ENCODE measurements around the gene NDFIP2.

DNA sequence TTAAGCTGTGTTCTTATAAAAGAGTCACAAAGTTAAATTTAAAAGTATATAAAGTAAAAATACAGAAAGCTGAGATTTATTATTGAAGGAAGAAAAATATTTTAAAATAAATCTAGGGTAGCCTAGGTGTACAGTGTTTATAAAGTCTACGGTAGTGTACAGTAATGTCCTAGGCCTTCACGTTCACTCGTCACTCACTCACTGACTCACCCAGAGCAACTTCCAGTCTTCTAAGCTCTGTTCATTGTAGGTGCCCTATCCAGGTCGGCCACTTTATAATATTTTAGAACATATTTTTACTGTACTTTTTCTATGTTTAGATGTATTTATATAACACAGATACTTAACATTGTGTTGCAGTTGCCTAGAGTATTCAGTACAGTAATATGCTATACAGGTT, 47.4 kb downstream of the NDFIP2 start:
- no peak for TF ChIP-seq POLR2AphosphoS5 (IDR thresholded peaks at IDR 0.05)
- TF ChIP-seq, protein P1, sequence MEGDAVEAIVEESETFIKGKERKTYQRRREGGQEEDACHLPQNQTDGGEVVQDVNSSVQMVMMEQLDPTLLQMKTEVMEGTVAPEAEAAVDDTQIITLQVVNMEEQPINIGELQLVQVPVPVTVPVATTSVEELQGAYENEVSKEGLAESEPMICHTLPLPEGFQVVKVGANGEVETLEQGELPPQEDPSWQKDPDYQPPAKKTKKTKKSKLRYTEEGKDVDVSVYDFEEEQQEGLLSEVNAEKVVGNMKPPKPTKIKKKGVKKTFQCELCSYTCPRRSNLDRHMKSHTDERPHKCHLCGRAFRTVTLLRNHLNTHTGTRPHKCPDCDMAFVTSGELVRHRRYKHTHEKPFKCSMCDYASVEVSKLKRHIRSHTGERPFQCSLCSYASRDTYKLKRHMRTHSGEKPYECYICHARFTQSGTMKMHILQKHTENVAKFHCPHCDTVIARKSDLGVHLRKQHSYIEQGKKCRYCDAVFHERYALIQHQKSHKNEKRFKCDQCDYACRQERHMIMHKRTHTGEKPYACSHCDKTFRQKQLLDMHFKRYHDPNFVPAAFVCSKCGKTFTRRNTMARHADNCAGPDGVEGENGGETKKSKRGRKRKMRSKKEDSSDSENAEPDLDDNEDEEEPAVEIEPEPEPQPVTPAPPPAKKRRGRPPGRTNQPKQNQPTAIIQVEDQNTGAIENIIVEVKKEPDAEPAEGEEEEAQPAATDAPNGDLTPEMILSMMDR (IDR thresholded peaks at IDR 0.05): no peak
